Effector CD8-positive, alpha-beta T cell (primary cell): ENCODE data around the gene PPFIBP2.

ENCODE experiments used
- DNase-seq: peaks from one replicate; lab custom pipeline; 2025; lab: John Stamatoyannopoulos, UW

PPFIBP2 gene

GRCh38 chr11:7525424-7525823, 11.6 kb downstream of the PPFIBP2 start:
- DNase-seq, result no peak

- no peak for DNase-seq
These were observed 13.2 kb downstream of the PPFIBP2 start for GRCh38 chr11:7527029-7527428.

GRCh38 chr11:7528514-7529049, 14.8 kb downstream of the PPFIBP2 start:
- DNase-seq, result no peak

DNA sequence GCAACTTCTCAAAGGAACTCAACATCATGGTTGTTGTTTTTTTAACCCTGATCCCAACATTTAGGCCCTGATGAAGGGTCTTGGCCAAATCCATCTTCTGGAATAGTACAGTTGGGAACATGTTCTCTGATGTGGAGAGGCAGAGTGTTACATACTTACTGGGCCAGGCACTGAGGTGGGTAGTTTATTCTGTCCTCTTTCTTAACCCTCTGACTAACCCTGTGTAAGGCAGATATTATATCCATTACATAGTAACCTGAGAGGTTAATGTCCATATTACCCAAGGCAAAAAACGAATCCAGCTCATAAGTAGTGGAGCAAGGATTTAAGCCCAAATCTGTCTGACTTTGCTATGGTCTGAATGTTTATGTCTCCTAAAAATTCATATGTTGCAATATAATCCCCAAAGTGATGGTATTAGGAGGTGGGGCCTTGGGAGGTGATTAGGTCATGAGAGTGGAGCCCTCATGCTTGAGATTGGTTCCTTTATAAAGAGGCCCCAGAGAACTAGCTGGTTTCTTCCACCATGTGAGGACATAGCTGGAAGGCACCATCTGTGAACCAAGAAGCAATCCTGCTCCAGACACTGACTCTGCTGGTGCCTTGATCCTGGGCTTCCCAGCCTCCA, 16.3 kb downstream of the PPFIBP2 start:
- no peak for DNase-seq

GRCh38 chr11:7531011-7531410, 17.2 kb downstream of the PPFIBP2 start:
- DNase-seq, result no peak

DNA sequence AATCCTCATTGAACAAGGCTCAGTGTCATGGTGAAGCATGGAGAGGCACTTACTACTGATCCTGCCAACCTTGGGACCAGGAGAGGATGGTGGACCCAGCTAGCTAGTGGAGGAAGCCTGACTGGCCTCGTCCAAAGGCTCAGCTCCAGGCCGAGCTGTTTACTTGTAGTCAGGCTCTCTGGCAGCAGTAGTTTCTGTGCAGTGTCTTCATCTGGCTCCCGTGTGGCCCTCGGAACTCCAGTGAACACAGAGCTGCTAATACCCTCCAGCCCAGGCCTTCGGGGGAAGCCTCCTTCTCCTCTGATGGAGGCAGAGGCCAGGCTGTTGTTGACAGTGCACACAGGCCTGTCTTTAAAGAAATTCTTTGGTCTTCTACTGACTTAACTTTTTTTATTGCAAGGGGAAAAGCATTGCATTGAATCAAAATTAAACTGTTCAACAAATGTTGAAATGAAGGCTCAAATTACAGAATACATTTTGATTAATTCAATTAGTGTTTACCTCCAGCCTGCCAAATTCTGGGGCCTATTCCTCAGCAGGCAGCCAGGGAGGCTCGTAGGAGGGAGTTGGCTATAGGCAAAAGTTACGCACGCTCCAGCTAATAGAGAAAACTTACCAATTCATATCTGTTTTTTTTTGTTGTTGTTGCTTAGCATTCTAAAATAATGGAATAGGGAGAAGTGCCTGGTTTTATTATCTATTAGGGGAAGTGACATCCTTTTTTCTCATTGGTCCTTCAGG, 18.8 kb downstream of the PPFIBP2 start:
- no peak for DNase-seq

DNA sequence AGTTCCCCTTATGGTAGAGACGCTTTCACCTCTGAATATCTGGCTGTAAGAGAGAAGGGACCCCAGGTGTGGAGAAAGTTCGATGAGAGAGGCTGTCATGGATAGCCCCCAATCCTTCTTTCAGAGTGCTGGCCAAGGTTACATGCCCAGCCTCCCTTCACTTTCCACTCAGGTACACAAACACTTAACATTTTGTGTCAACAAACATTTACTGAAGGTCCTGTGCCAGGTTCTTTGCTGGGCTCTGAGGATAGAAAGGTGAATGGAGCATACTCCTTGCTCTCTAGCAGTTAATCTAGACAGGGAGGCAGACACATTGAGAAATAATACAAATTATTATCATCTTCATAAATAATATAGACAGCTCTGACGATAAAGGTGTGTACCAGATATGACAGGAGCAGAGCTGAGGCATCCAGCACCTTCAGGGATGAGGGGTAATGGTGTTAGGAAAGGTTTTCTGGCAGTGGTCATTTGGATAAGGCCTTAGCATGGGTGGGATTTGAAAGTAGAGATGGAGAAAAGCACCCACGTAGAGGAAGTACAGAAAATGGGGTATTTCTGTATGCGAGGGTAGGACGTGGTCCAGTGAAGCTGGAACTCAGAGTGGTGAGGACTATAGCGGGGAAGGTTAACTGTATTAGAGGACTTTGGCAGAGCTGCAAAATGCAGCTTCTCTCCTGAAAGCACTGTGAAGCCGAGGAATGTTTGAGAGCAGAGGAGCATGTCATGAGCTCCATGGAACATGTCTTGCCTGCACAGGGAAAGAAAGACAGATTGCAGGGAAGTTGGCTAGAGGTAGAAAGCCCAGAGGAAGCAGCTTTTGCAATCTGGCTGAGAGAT, 19.6 kb downstream of the PPFIBP2 start:
- DNase-seq, result no peak

DNA sequence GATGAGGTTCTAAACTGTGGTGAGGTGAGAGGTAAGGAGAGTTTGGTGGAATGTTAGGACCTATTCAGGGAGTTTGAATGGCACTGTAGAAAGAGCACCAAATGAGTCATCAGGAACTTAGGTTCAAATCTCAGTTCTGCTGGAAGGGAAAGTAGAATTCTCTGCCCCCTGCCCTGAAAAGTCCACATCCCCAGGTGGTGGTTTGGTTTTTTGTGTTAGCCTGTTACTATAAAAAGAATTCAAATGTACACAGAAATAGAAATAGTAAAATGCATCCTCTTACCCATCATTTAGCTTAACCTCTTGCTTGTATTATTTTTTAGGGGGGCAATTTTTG, 20.2 kb downstream of the PPFIBP2 start:
- no peak for DNase-seq

- DNase-seq, result no peak
These were observed 22.3 kb downstream of the PPFIBP2 start for GRCh38 chr11:7536100-7536499.

- DNase-seq, result no peak
These were observed 23.5 kb downstream of the PPFIBP2 start for GRCh38 chr11:7537265-7537664.

DNA sequence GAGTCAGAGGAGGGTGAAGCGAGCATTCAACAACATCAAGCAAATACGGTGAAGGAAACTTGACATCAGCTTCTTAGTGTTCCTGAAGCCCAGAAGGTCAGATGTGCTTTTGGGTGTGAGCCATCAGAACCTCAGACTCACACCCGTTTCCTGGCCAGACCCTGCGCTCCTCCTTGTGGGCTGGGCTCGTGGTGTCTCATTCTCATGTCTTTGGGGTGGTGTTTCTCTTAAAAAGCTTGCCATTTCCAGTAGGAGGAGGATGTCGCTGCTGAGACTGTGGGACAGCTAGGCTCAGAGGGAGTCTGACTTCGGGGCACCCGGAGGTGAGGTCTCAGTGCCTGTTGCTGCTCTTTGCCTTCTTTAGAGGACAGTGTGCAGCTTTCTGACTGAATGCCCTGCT, 24.2 kb downstream of the PPFIBP2 start:
- DNase-seq, result no peak

DNA sequence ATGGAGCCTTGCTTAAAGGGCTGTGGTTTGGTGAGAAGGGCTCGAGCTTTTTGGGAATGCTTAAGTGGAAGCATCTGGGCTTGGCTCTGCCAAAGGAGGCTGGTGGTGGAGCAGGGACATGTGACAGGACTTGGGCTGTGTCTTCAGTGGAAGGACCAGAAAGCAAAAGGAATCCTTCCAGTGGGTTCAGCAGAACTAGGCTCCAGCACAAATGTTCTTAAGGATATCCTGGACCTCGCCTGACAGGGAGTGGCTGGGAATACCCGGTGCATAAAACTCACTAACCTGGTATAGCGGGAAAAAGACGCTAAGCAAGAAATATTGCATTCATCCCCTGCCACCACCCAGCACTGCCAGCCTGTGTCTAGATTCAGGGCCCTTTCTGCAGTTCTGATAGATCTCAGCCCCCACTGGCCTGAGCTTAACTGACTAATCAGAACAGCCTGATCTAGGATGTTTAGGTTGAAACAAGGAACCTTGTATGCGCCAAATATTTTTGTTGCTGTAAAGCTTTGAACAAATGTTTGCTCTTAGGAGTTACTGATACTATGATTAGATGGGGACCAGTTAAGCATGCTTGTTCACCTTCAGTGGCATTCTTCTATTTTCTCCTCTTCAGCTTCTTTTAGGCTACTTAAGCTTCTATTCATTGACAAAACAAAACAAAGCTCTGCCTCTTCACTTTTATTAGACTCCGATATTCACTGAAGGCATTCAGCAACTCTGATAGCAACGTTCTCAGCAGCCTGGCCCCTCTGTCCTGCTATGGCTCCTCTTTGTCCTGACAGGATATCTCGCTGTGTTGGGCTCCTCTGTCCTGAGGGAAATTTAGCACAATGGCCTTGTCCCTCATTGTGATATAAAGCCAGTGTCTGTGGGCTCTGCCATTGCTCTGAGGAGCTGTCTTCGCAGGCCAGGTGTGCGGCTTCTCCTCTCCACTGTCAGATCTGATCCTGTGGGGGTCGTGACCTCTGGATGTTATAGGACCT, 25.0 kb downstream of the PPFIBP2 start:
- DNase-seq, result no peak

DNA sequence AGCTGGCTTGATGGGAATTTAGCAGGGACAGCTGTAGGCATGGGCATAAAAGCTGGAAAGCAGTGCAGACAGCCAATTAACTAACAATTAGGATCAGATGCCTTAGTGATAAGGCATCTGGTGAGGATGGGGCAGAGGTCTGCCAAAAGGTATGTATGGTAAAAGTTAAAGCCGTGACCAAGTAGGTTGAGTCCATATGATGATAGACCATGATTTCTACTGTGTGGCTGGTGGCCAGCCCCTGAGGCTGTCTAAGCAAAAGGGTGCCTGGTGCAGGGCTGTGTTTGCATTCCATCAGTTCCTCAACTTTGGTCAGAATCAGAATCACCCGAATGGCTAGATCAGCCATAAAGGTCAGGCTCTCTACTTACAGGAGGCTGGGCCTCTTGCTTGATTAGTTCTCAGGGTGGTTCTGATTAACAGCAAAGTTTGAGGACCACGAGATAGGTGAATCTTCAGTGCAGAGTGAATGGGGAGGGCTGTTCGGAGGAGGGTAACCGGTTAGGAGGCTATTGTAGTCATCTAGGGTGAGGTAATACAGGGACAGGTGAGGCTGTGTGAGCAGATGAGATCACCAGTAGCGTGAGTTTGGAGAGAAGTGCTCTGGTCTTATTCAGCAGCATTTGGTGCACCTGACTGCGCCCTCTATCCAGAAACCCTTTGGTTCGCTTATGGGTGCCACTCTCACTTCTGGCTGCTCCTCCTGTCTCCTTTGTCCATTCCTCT, 27.2 kb downstream of the PPFIBP2 start:
- no peak for DNase-seq

DNA sequence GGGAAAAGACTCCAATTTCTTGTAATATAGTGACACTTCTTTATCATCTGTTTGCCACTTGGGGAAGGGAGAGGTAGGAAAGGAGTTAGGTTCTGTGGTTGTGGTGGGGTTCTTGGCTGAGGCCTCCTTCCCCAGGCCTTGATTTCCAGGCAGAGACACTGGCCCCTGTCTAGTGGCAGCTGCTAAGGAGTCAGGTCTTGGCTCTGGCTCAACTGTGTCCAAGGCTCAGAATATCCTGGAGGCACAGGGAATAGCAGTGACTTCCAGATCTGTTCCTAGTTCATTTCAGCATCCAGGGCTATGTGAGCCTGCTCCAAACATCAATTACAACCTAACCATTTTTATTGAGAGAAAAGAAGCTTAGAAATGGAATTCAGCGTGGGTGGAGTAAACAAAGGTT, 29.5 kb downstream of the PPFIBP2 start:
- DNase-seq, result no peak

DNA sequence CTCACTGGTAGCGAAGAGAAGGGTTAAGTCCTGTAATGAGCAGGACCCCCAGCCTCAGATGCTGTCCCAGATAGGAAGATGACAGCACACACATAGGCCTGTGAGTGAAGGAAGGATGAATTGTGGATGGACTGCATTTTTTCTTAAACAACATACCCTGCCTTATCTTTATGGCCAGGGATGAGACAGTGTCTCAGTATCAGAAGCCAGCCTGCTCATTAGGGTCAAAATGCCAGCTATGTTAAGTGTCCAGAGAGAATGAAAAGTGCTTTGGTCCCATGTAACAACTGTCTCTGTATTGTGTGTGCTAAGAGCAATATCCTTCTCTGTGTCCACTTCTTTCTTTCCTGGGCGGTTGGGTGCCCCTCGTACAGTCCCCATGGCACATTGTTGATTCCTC, 30.2 kb downstream of the PPFIBP2 start:
- DNase-seq, result no peak

- no peak for DNase-seq
These were observed 31.8 kb downstream of the PPFIBP2 start for GRCh38 chr11:7545611-7546010.

DNA sequence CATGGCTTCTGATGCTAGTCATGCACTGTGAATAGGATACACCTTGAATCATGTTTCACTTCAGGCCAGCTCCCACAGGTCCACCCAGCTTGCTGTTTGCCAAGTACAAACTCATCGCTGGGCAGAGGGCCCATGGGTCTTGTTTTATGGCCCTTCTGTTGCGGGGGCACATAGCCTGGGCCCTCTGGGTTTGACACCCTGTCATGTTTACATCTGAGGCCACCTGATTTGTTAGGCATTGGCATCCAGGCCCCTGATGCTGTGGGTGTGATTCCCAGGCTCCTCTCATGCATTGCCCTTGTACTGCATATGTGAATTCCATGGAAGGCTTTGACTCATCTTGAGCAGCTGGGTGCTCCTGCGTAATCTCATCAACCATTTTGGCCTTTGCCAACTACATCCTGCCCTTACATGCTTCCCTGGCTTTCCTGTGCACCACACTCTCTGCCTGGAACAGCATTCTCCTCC, 32.6 kb downstream of the PPFIBP2 start:
- DNase-seq, result no peak

- DNase-seq, result no peak
These were observed 33.9 kb downstream of the PPFIBP2 start for GRCh38 chr11:7547687-7548086.

GRCh38 chr11:7548659-7549274, 35.0 kb downstream of the PPFIBP2 start:
- DNase-seq, result no peak

GRCh38 chr11:7549681-7550080, 35.9 kb downstream of the PPFIBP2 start:
- DNase-seq, result no peak
